ENCODE data around the gene MEOX1. TPM values are rescaled to one million over a fixed set of nuclear protein-coding genes. Genes with fewer than 3 reads are reported as not detected.

MEOX1 gene
- total RNA-seq, 2 donors from 2014 or later = 0.64 to 4.1 TPM

GRCh38 chr17:43697937-43698336, 36.2 kb upstream of the MEOX1 start:
- intact Hi-C loops (cut with DNase I) = loop anchor here (10.0 kb wide), 1 partner anchor 63 kb away; no protein-coding TSS in a partner anchor
- Histone ChIP-seq H3K4me1 (no peaks in the 10 kb centered on the region), H3K36me3 (no peaks in the 10 kb centered on the region), H3K4me3 (no peak overlapping the region), H3K9me3 (no peaks in the 10 kb centered on the region), H3K9ac (ENCODE audit: low read depth in 2 of 2, low read length in 2 of 2) (no peak overlapping the region), H3K27me3 (no peaks in the 10 kb centered on the region), H3K27ac (no peak overlapping the region)
- no peak for TF ChIP-seq CTCF (IDR thresholded peaks at IDR 0.05)
- DNase-seq = no peak

DNA sequence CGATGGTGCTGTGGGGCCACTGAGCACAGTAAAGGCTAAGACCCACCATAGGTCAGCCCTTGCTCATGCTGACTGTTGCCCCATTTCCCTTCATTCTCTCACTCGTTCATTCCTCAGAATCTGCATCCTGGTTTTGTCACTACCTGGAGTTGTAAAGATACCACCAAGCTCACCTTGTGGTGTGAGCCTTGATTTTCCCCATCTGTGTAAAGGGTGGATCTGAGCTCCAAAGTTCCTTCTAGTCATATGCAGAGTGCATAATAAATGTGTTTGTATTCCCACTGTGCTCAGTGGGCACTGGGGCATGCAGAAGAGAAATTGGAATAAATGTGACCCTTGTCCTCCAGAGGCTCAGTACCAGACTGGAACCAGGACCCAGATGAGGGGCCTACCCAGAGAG, 35.2 kb upstream of the MEOX1 start:
- DNase-seq = no peak
- H3K27ac ChIP-seq = no peak overlapping the region
- intact Hi-C loops (cut with DNase I) = loop anchor here (10.0 kb wide), 1 partner anchor 62 kb away; no protein-coding TSS in a partner anchor
- H3K4me1 ChIP-seq = no peaks in the 10 kb centered on the region
- H3K27me3 ChIP-seq = no peaks in the 10 kb centered on the region
- H3K9ac ChIP-seq (ENCODE audit: low read depth in 2 of 2, low read length in 2 of 2) = no peak overlapping the region
- no peaks in the 10 kb centered on the region for H3K36me3 ChIP-seq
- H3K9me3 ChIP-seq = no peaks in the 10 kb centered on the region
- no peak overlapping the region for H3K4me3 ChIP-seq
- TF ChIP-seq CTCF (IDR thresholded peaks at IDR 0.05) = no peak

GRCh38 chr17:43695970-43696865, 34.5 kb upstream of the MEOX1 start:
- Histone ChIP-seq H3K9ac (ENCODE audit: low read depth in 2 of 2, low read length in 2 of 2) (no peak overlapping the region), H3K4me1 (no peaks in the 10 kb centered on the region), H3K36me3 (no peaks in the 10 kb centered on the region), H3K9me3 (no peaks in the 10 kb centered on the region), H3K27ac (no peak overlapping the region), H3K27me3 (no peaks in the 10 kb centered on the region), H3K4me3 (no peak overlapping the region)
- intact Hi-C loops (cut with DNase I) = loop anchor here (2.0 to 10.0 kb wide), 2 partner anchors 61 to 63 kb away; partner anchors contain the start of gene SOST
- no peak for TF ChIP-seq CTCF (IDR thresholded peaks at IDR 0.05)
- no peak for DNase-seq

DNA sequence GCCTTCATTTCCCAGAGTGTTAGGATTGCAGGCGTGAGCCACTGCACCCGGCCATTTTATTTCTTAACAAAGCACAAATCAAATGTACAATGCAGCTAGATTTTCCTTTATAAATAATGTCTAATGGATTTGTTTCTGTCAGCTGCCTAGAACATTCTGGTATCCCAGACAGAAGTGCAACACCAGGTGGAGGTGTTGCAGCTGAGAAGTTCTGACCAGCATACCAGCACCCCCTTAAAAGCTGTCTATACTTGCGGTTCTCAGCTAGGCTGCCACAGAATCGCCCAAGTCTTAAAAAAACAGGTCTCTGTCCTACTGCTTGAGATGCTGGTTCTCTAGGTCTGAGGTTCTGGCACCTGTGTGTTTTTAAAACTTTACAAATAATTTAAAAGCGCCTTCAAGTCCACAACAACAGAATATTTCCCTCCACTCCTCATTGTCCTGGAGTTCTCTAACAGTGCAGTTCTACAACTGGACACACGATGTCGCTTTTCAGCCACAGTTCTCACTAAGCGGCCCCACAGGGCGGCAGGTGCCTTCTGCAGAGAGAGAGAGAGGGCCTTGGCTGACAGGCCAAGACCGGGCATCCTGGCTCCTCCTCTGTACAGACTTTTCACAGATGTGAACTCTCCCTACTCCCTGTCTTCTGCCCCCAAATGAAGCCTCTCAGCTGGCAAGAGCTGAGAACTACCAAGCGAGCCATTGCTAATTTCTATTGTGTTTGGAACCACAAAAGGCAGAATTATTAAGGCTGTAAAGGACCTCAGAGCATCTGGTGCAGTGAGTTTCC, 32.6 kb upstream of the MEOX1 start:
- H3K27me3 ChIP-seq = no peaks in the 10 kb centered on the region
- H3K9ac ChIP-seq (ENCODE audit: low read depth in 2 of 2, low read length in 2 of 2) = no peak overlapping the region
- H3K4me1 ChIP-seq = no peaks in the 10 kb centered on the region
- no peak overlapping the region for H3K27ac ChIP-seq
- peak; percentile 90 for TF ChIP-seq CTCF (IDR thresholded peaks at IDR 0.05)
- H3K4me3 ChIP-seq = no peak overlapping the region
- no peaks in the 10 kb centered on the region for H3K36me3 ChIP-seq
- no peaks in the 10 kb centered on the region for H3K9me3 ChIP-seq
- DNase-seq = peak; percentile 79
- intact Hi-C loops (cut with DNase I) = loop anchor here (2.0 to 10.0 kb wide), 3 partner anchors 59 to 153 kb away; partner anchors contain the start of genes CD300LG and SOST

GRCh38 chr17:43691317-43691693, 29.6 kb upstream of the MEOX1 start:
- Histone ChIP-seq H3K27me3 (no peaks in the 10 kb centered on the region), H3K4me1 (no peaks in the 10 kb centered on the region), H3K4me3 (no peak overlapping the region), H3K9ac (ENCODE audit: low read depth in 2 of 2, low read length in 2 of 2) (no peak overlapping the region), H3K27ac (no peak overlapping the region), H3K9me3 (no peaks in the 10 kb centered on the region), H3K36me3 (no peaks in the 10 kb centered on the region)
- intact Hi-C loops (cut with DNase I) = loop anchor here (5.0 to 10.0 kb wide), 2 partner anchors 57 to 156 kb away; partner anchors contain the start of gene CD300LG
- no peak for TF ChIP-seq CTCF (IDR thresholded peaks at IDR 0.05)
- no peak for DNase-seq
